Ovary (tissue), 9 donors: ENCODE measurements around the gene PTGER2. TPM values are rescaled to one million over a fixed set of nuclear protein-coding genes. Genes with fewer than 3 reads are reported as not detected.

Source experiments
- DNase-seq, 5 donors: peaks; one replicate each; pipeline ENCODE4 v3.0.0-alpha.2; 2019 to 2020
- H3K27ac ChIP-seq, 2 donors: fragments of 200-600 bp; one replicate each; pipeline versions ENCODE4 v1.5.1 to v1.8.0; 2019 to 2022
- H3K27me3 ChIP-seq: fragments of 200-600 bp; one replicate; pipeline ENCODE4 v1.8.0; 2022
- H3K36me3 ChIP-seq: fragments of 200-600 bp; sonication (generic); one replicate; pipeline ENCODE4 v1.5.1; 2019
- H3K4me1 ChIP-seq: one replicate; pipeline ENCODE4 v1.8.1; 2013; ENCODE audit warnings: mild to moderate bottlenecking, moderate library complexity; ENCODE audit not compliant: insufficient read depth
- H3K4me3 ChIP-seq: fragments of 200-600 bp; sonication (generic); one replicate; pipeline ENCODE4 v1.5.1; 2017
- H3K9me3 ChIP-seq, 2 donors: fragments of 200-600 bp in 1 of 2; sonication (generic) in 1 of 2; one replicate each; pipeline versions ENCODE4 v1.5.1 to v1.8.1; 2013 to 2019; ENCODE audit warnings: mild to moderate bottlenecking in 1 of 2, moderate library complexity in 1 of 2
- CTCF ChIP-seq, 3 donors: fragments of 450-650 bp in 2 of 3; fragments of 200-600 bp in 1 of 3; IDR thresholded peaks; one replicate each; pipeline versions ENCODE4 v1.5.1 to v1.8.0; 2016 to 2022; ENCODE audit warnings: antibody characterized with exemption in 3 of 3, mild to moderate bottlenecking in 1 of 3
- EP300 ChIP-seq: sonication (generic); formaldehyde crosslinking; IDR thresholded peaks from one replicate; pipeline ENCODE4 v1.6.1; 2017; ENCODE audit warnings: antibody characterized with exemption
- POLR2A ChIP-seq: fragments of 450-650 bp; IDR thresholded peaks from one replicate; pipeline ENCODE4 v1.6.1; 2017; ENCODE audit warnings: antibody characterized with exemption, mild to moderate bottlenecking, moderate library complexity
- WGBS, 3 donors: extraction: QIAGEN DNeasy Blood & Tissue Kit in 1 of 3; methylation state at CpG; one replicate each; pipeline versions ENCODE4 v1.1.5 to v1.1.7; 2013 to 2017; 5-methylcytosine and 5-hydroxymethylcytosine counted together
- intact Hi-C, 4 donors: fragments of 100-400 bp; cut with DNase I; formaldehyde crosslinking; loops; one replicate each; pipeline versions ENCODE4 v1.11.0 to v1.15.1; 2022 to 2023
- polyA plus RNA-seq, 2 donors: library from polyadenylated mRNA; stranded (reverse); fragments of 200-250 nt in 1 of 2; fragments of 350-450 nt in 1 of 2; fragmentation: Illumina TruSeq in 1 of 2; extraction: RNeasy Lipid Tissue Mini Kit (QIAGEN cat#74804) in 1 of 2; gene quantifications; one replicate each; pipeline ENCODE4 v1.2.3, GENCODE V29; 2013 to 2014
- total RNA-seq, 7 donors: library from RNA; depleted of rRNA in 2 of 7; stranded (reverse); fragments of >200 nt in 2 of 7; fragmentation: NEBNext Ultra II Directional in 3 of 7; extraction: Animal tissue kit (Norgen Biotek cat#: 25700) in 3 of 7; gene quantifications; one replicate each; pipeline versions ENCODE4 v1.1.0 to v1.2.4, GENCODE V29; 2016 to 2023
- donor health status: DM: no; HTN: no; CAD: no; lungs with moderate emphysema.
- donor health status: DM: no; HTN: no; CAD: no.
- donor health status: Bipolar disorder and iron deficiency.
- donor health status: DM: yes; HTN: yes; CAD: no.
- donor health status: DM: no; HTN: no; CAD: no.
- donor health status: DM: yes; HTN: yes; CAD: no.

The PTGER2 gene
- total and polyA plus RNA-seq, 9 donors: 0.86 to 15.6 (median 6.4) TPM

DNA sequence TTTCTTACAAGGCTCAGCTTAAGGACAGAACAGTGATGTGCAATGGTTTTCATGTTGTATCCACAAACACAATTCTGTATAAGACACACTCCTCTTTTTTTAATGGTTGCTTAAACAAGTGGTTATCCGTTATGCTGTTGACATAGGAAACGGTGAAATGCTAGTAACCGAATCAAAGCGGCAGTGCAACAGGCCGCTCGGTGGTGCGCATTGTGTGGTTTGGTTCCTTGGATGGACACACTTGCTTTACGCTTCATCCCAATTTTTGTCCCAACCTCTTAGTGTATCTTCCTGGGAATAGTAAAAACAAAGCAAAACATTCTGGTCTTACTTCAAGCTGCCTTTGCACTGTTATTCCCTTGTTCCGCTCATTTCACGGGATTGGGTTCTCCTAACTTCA is 650 bp upstream of the PTGER2 start:
- Histone ChIP-seq H3K4me1 (peaks cover 7% of the 10 kb centered on the region), H3K27me3 (no peaks in the 10 kb centered on the region), H3K4me3 (peak overlapping the region; percentile 45), H3K9me3 (no peaks in the 10 kb centered on the region), H3K27ac (peak overlapping the region; percentile 57 to 61), H3K36me3 (no peaks in the 10 kb centered on the region)
- peak in 2 of 5 donors; percentile 13 to 44 for DNase-seq
- WGBS, 3 donors: 6 to 8% (median 7%) methylated on average over 10 of the region's 10 CpGs
- intact Hi-C loops: loop anchor here in 2 of 4 donors (5.0 to 10.0 kb wide), 2 partner anchors 151 to 321 kb away; no protein-coding TSS in a partner anchor
- no peak for TF ChIP-seq POLR2A
- no peak for TF ChIP-seq EP300
- TF ChIP-seq CTCF (IDR thresholded peaks at IDR 0.05): no peak

DNA sequence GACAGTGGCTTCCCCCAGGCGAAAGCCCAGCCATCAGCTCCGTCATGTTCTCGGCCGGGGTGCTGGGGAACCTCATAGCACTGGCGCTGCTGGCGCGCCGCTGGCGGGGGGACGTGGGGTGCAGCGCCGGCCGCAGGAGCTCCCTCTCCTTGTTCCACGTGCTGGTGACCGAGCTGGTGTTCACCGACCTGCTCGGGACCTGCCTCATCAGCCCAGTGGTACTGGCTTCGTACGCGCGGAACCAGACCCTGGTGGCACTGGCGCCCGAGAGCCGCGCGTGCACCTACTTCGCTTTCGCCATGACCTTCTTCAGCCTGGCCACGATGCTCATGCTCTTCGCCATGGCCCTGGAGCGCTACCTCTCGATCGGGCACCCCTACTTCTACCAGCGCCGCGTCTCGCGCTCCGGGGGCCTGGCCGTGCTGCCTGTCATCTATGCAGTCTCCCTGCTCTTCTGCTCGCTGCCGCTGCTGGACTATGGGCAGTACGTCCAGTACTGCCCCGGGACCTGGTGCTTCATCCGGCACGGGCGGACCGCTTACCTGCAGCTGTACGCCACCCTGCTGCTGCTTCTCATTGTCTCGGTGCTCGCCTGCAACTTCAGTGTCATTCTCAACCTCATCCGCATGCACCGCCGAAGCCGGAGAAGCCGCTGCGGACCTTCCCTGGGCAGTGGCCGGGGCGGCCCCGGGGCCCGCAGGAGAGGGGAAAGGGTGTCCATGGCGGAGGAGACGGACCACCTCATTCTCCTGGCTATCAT is 663 bp downstream of the PTGER2 start:
- peak; percentile 17 to 62 (median 35) for DNase-seq
- 1 to 5% (median 2%) methylated on average over 43 to 63 of the region's 63 CpGs for WGBS, 3 donors
- intact Hi-C loops: loop anchor here in 2 of 4 donors (5.0 to 10.0 kb wide), 2 partner anchors 150 to 322 kb away; no protein-coding TSS in a partner anchor
- no peaks in the 10 kb centered on the region for H3K36me3 ChIP-seq
- peaks cover 7% of the 10 kb centered on the region for H3K4me1 ChIP-seq
- H3K27ac ChIP-seq: peak overlapping the region; percentile 57 to 61
- no peaks in the 10 kb centered on the region for H3K27me3 ChIP-seq
- H3K4me3 ChIP-seq: peak overlapping the region; percentile 45
- no peaks in the 10 kb centered on the region for H3K9me3 ChIP-seq
- TF ChIP-seq POLR2A: no peak
- TF ChIP-seq CTCF (IDR thresholded peaks at IDR 0.05): no peak
- TF ChIP-seq EP300: no peak

DNA sequence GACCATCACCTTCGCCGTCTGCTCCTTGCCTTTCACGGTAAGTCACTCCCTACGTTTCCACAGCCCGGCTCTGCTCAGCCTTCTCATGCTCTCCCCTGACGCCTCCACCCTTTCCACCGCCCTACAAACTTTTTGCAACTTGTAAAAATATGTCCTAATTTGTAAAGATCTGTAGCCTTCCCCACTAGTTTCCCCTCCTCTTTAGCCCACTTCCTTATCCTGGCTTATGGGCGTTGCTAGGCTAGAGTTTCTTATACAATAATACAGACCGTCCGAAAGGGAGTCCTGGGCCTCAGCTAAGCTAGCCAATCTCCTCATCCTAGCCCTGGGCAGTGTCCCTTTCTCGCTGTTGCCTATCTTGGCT is 1.2 kb downstream of the PTGER2 start:
- H3K27ac ChIP-seq: no peak overlapping the region
- H3K36me3 ChIP-seq: no peaks in the 10 kb centered on the region
- WGBS, 3 donors: 11 to 24% (median 23%) methylated on average over 11 of the region's 11 CpGs
- no peaks in the 10 kb centered on the region for H3K27me3 ChIP-seq
- DNase-seq: peak in 1 of 5 donors; percentile 10
- peaks cover 7% of the 10 kb centered on the region for H3K4me1 ChIP-seq
- peak overlapping the region; percentile 45 for H3K4me3 ChIP-seq
- no peaks in the 10 kb centered on the region for H3K9me3 ChIP-seq
- TF ChIP-seq POLR2A: no peak
- TF ChIP-seq EP300: no peak
- no peak for TF ChIP-seq CTCF (IDR thresholded peaks at IDR 0.05)
- intact Hi-C loops: loop anchor here in 1 of 4 donors (10.0 kb wide), 1 partner anchor 149 kb away; no protein-coding TSS in a partner anchor

GRCh38 chr14:52318062-52318461 is 4.0 kb downstream of the PTGER2 start:
- Histone ChIP-seq H3K27me3 (no peaks in the 10 kb centered on the region), H3K4me3 (no peak overlapping the region), H3K36me3 (no peaks in the 10 kb centered on the region), H3K27ac (no peak overlapping the region), H3K4me1 (no peaks in the 10 kb centered on the region), H3K9me3 (no peaks in the 10 kb centered on the region)
- intact Hi-C loops: loop anchor here in 1 of 4 donors (10.0 kb wide), 1 partner anchor 147 kb away; no protein-coding TSS in a partner anchor
- no peak for DNase-seq
- 68 to 72% (median 70%) methylated on average over 2 of the region's 2 CpGs for WGBS, 3 donors
- TF ChIP-seq POLR2A (no peak), EP300 (no peak), CTCF (IDR thresholded peaks at IDR 0.05) (no peak)
